CD1c-positive myeloid dendritic cell (primary cell): ENCODE data around the gene DOCK3.
"Not testable (repeated sequence)": the region's sequence is repeated elsewhere in the genome, so short reads cannot be mapped to it uniquely, and the experiment has no call there.

Experiments
- DNase-seq: peaks from one replicate; pipeline ENCODE4 v3.0.0-alpha.2; 2016; ENCODE audit errors: extremely low spot score

DOCK3 gene

GRCh38 chr3:50805321-50805720, 130.6 kb downstream of the DOCK3 start:
- DNase-seq = no peak

GRCh38 chr3:50806031-50806430, 131.3 kb downstream of the DOCK3 start:
- DNase-seq = no peak

GRCh38 chr3:50806806-50807205, 132.1 kb downstream of the DOCK3 start:
- DNase-seq = no peak

- DNase-seq = no peak
Measured at GRCh38 chr3:50807266-50807665, 132.5 kb downstream of the DOCK3 start.

GRCh38 chr3:50811893-50812292, 137.2 kb downstream of the DOCK3 start:
- DNase-seq = no peak

GRCh38 chr3:50815844-50816243, 141.1 kb downstream of the DOCK3 start:
- DNase-seq = no peak

- DNase-seq = no peak
Measured at GRCh38 chr3:50816894-50817293, 142.2 kb downstream of the DOCK3 start.

- no peak for DNase-seq
Measured at GRCh38 chr3:50817756-50818529, 143.2 kb downstream of the DOCK3 start.

GRCh38 chr3:50819882-50820281, 145.2 kb downstream of the DOCK3 start:
- DNase-seq = no peak

GRCh38 chr3:50825841-50826240, 151.1 kb downstream of the DOCK3 start:
- no peak for DNase-seq

- no peak for DNase-seq
Measured at GRCh38 chr3:50830451-50830850, 155.7 kb downstream of the DOCK3 start.

GRCh38 chr3:50831009-50831408, 156.3 kb downstream of the DOCK3 start:
- not testable (repeated sequence) for DNase-seq

- no peak for DNase-seq
Measured at GRCh38 chr3:50840983-50841489, 166.3 kb downstream of the DOCK3 start.

- DNase-seq = no peak
Measured at GRCh38 chr3:50848308-50848707, 173.6 kb downstream of the DOCK3 start.

GRCh38 chr3:50850639-50851511, 176.1 kb downstream of the DOCK3 start:
- no peak for DNase-seq

- no peak for DNase-seq
Measured at GRCh38 chr3:50853936-50854335, 179.2 kb downstream of the DOCK3 start.

- DNase-seq = no peak
Measured at GRCh38 chr3:50862221-50862620, 187.5 kb downstream of the DOCK3 start.

GRCh38 chr3:50873376-50874157, 198.8 kb downstream of the DOCK3 start:
- peak; percentile 3 for DNase-seq

GRCh38 chr3:50874876-50875275, 200.1 kb downstream of the DOCK3 start:
- not testable (repeated sequence) for DNase-seq

GRCh38 chr3:50876947-50877346, 202.2 kb downstream of the DOCK3 start:
- DNase-seq = no peak

GRCh38 chr3:50882733-50883132, 208.0 kb downstream of the DOCK3 start:
- DNase-seq = not testable (repeated sequence)

GRCh38 chr3:50883755-50884154, 209.0 kb downstream of the DOCK3 start:
- DNase-seq = no peak
